Left forelimb (tissue), 1 donor: ENCODE results near the gene SLC25A44.
"Not testable (repeated sequence)": the region's sequence is repeated elsewhere in the genome, so short reads cannot be mapped to it uniquely, and the experiment has no call there.

Experiments used
- DNase-seq: peaks from one replicate; pipeline ENCODE4 v3.0.0-alpha.2; 2018; ENCODE audit warnings: low spot score

SLC25A44 gene

DNA sequence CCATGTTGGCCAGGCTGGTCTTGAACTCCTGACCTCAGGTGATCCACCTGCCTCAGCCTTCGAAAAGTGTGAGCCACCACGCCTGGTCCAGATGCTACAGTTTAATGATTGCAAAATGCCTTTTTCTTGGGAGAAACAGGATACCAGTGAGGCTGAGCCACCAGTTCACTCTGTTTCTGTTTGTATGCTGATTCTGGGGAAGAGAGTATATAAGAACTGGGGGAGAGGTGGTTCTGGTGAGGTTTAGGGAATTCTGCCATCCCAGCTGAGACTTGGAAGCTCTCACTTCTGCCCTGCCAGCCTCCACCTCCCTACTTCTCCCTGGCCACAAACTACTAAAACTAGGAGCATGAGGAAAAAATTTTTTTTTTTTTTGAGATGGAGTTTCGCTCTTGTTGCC, 10.8 kb downstream of the SLC25A44 start:
- DNase-seq, result no peak

DNA sequence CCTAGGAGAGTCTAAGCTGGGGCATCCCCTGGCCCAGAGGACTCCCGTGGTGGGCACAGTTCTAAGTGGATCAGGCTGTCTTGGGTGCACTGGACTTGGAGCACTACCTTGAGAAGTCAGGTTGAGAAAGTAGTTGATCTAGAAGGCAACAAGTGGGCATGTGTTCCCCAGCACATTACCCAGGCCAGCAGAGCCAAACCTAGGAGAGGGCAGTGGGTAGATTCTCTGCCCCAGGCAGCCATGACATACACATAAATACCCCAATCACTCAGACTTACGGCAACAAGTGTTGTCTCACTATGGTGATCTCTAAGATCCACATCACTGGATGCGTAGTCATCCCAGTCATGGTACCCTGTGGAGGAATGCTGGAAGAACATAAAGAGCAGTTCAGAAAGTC, 17.3 kb downstream of the SLC25A44 start:
- DNase-seq, result no peak

GRCh38 chr1:156212130-156212529, 18.2 kb downstream of the SLC25A44 start:
- DNase-seq, result no peak

DNA sequence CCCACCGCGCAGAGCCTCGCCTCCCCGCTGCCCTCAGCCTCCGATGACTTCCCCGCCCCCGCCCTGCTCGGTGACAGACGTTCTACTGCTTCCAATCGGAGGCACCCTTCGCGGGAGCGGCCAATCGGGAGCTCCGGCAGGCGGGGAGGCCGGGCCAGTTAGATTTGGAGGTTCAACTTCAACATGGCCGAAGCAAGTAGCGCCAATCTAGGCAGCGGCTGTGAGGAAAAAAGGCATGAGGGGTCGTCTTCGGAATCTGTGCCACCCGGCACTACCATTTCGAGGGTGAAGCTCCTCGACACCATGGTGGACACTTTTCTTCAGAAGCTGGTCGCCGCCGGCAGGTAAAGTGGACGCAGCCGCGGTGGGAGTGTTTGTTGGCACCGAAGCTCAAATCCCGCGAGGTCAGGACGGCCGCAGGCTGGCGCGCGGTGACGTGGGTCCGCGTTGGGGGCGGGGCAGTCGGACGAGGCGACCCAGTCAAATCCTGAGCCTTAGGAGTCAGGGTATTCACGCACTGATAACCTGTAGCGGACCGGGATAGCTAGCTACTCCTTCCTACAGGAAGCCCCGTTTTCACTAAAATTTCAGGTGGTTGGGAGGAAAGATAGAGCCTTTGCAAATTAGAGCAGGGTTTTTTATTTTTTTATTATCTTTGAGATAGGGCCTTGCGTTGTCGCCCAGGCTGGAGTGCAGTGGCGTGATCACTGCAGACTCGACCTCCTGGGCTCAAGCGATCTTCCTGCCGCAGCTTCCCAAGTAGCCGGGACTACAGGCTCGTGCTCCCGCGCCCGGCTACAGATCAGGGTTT, 19.1 kb downstream of the SLC25A44 start, which contains the start of gene PMF1:
Gene PMF1 (plus strand): TSS at position 175 of the 811 bp plus-strand sequence. CDS start 9 bp downstream, at position 184.
- DNase-seq, result peak; percentile 98

DNA sequence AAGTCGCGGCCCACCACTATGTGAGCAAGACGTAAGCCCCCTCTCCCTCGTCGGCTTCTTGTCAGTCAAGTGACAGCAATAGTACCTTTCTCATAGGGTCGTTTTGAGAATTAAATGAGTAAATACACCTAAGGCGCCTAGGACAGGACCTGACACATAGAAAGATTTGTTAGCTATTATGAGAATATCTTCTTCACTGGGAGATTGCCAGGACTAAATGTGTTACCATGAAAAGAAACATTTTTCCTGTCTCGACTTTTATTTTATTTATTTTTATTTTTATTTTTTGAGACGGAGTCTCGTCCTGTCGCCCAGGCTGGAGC, 19.7 kb downstream of the SLC25A44 start:
- DNase-seq, result no peak

DNA sequence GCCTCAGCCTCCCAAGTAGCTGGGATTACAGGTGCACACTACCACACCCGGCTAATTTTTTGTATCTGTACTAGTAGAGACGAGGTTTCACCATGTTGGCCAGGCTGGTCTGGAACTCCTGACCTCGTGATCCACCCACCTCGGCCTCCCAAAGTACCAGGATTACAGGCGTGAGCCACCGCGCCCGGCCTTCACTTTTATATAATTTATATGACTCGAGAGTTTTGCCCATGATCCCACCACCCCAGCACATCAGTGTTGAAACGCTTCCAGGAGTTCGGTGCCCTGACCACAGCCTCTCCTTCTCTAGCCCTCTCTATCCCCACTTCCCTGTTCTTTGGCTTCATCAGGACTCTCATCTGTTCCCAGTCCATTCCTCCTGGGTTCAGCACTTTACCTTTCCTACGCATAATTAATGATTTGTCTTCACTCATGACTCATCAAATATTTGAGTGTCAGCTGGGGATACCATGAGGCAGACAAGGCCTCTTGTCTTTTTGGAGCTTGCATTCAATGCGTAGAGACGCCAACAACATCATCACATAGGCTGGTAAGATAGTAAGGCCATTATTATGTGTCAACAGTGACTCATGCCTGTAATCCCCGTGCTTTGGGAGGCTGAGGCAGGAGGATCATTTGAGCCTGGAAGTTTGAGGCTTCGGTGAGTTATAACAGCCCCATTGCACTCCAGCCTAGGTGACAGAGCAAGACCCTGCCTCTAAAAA, 20.3 kb downstream of the SLC25A44 start:
- no peak for DNase-seq

GRCh38 chr1:156216361-156217086, 22.6 kb downstream of the SLC25A44 start:
- not testable (repeated sequence) for DNase-seq

DNA sequence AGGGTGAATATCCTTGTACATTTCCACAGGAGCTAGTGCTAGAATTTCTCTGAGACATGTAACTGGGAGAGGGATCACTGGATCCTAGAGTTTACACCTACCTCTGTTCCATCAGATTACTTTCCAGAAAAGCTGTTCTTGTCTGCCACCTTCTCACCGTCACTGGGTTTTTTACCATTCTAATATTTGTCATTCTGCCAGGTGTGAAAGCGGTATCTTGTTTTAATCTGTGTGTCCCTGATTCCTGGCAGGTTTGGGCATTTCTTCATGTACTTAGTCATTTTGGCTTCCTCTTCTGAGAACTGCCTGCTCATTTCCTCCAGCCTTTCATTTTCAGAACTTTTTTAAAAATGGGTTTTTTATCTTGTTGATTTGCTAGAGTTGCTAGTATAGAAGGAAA, 24.0 kb downstream of the SLC25A44 start:
- no peak for DNase-seq

DNA sequence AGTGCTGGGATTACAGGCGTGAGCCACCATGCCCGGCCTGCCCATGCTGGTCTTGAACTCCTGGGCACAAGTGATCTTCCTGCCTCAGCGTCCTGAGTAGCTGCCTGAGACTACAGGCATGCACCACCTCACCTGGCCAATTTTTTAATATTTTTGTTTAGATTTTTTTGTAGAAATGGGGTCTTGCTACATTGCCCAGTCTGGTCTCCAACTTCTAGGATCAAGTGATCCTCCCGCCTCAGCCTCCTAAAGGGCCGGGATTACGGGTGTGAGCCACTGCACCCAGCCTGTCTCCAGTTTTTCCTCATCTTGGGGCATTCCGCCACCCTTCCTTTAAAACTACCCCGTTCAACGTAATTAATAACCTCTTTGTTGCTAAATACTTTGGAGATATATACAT, 26.3 kb downstream of the SLC25A44 start:
- no peak for DNase-seq

DNA sequence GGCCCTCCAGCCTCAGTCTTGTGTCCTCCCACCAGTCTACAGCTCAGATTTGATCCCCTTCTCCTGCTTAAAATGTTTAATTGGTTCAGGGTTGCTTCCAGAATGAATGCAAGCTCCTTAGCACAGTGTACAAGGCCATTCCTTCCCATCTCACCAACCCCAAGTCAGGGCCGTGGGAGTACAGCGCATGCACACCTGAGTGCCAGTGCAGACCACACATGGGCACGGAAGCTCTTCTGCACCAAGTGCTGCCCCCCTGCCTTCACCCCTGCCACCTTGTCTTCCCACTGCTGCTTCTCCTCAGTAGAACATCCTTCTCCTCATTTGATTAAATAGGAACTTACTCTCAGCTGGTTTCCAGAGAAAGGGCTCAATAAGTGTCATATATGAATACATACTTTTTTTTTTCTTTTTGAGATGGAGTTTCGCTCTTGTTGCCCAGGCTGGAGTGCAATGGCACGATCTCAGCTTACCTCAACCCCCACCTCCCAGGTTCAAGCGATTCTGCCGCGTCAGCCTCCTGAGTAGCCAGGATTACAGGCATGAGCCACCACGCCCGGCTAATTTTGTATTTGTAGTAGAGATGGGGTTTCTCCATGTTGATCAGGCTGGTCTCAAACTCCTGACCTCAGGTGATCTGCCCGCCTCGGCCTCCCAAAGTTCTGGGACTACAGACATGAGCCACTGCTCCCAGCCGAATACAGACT, 28.2 kb downstream of the SLC25A44 start:
- DNase-seq, result no peak

DNA sequence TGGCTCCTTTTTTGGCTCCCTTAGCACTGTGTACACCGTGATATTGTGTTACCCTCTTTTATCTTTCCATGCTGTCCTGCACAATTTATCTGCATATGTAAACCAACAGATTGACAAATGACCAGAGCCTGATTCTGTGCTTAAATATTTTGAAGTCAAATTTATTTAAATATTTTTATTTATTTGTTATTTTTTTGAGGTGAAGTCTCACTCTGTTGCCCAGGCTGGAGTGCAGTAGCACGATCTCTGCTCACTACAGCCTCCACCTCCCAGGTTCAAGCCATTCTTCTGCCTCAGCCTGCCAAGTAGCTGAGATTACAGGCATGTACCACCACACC, 31.7 kb downstream of the SLC25A44 start:
- DNase-seq, result no peak

- DNase-seq, result no peak
Observed at GRCh38 chr1:156226116-156226538, 32.2 kb downstream of the SLC25A44 start.

GRCh38 chr1:156226782-156227181, 32.9 kb downstream of the SLC25A44 start:
- DNase-seq, result no peak

- no peak for DNase-seq
Observed at GRCh38 chr1:156228501-156228900, 34.6 kb downstream of the SLC25A44 start.

GRCh38 chr1:156229809-156230472, 36.0 kb downstream of the SLC25A44 start:
- DNase-seq, result no peak

DNA sequence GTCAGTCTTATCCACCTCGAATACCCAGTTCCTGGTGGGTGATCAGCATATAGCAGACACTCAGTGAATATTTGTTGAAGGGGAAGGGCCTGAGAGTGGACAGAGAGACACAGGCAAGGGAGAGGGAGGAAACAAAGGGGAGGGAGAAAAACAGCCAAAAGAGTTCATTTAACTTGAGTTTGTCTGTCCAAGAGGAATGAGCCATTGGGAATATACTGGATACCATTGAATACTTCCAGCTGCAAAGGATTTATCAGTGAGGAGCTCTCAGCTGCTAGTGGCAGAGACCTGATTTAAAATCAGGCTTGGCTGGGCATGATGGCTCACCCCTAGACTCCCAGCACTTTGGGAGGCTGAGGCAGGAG, 36.6 kb downstream of the SLC25A44 start:
- no peak for DNase-seq

- DNase-seq, result no peak
Observed at GRCh38 chr1:156232201-156232894, 38.4 kb downstream of the SLC25A44 start.

DNA sequence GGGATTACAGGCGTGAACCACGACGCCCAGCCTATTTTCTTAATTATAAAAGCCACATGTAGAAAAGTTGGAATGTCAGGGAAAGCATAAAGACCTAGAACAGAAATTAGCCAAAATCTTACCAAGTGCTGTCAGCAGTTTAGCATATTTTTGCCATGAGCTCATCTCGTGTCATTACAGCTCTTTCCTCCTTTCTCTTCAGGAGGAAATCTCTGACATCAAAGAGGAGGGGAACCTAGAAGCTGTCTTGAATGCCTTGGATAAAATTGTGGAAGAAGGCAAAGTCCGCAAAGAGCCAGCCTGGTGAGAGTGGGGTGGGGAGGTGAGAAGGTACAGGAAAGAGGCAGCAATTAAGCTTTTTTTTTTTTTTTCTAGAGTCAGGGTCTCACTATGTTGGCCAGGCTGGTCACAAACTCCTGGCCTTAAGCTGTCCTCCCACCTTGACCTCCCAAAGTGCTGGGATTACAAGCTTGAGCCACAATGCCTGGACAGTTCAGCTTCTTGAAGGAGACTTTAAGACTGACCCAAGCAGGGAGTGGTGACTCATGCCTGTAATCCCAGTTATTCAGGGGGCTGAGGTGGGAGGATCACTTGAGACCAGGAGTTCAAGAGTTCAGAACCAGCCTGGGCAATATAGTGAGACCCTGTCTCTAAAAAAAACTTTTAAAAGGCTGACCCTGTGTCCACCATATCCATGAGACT, 39.7 kb downstream of the SLC25A44 start:
- no peak for DNase-seq

DNA sequence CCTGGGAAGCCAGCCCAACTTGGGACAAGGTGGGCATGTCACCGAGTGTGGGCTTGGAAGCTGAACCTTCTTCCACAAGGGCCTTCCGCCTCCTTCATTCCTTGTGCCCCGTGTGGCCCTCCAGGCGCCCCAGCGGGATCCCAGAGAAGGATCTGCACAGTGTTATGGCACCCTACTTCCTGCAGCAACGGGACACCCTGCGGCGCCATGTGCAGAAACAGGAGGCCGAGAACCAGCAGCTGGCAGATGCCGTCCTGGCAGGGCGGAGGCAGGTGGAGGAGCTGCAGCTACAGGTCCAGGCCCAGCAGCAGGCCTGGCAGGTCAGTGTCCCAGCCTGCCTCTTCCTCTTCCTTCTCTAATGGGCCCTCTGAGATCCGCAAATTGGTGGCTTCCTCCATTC, 42.3 kb downstream of the SLC25A44 start:
- DNase-seq, result no peak

DNA sequence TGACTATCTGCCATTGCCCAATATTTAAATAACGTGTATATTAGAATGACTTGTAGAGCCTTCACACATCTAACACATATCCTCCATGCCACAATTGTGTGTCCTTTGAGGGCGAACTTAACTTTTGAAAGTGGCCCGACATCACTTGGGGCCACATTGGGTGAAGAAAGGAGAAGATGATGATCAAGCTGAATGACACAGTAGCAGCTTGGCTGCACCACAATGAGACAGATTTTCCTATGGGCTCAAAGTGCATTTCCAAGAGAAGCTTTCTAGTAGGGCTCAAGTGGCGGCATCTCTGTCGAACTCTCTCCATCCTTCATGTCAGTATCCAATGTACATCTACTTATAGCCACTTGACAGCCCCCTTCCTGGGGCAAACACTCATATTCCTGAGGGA, 44.3 kb downstream of the SLC25A44 start:
- DNase-seq, result no peak
